Hematopoietic multipotent progenitor cell treated with erythropoietin and hydrocortisone succinate and interleukin-3 and kit ligand, for 6 days (in vitro differentiated cells): ENCODE measurements around the gene AIM2.
"Not testable (repeated sequence)": the region's sequence is repeated elsewhere in the genome, so short reads cannot be mapped to it uniquely, and the experiment has no call there.

Experiments
- DNase-seq: peaks from one replicate; pipeline ENCODE4 v3.0.0-alpha.2; 2015

The AIM2 gene

GRCh38 chr1:159077120-159077961 lies 775 bp upstream of the AIM2 start:
- DNase-seq, result peak; percentile 51

GRCh38 chr1:159071970-159072582 lies 4.5 kb downstream of the AIM2 start:
- peak; percentile 84 for DNase-seq

- no peak for DNase-seq
Observed at GRCh38 chr1:159068886-159069285, 7.7 kb downstream of the AIM2 start.

GRCh38 chr1:159067699-159068621 lies 8.6 kb downstream of the AIM2 start:
- peak; percentile 61 for DNase-seq

GRCh38 chr1:159066108-159066507 lies 10.5 kb downstream of the AIM2 start:
- DNase-seq, result no peak

- DNase-seq, result no peak
Observed at GRCh38 chr1:159065106-159065505, 11.5 kb downstream of the AIM2 start.

- DNase-seq, result no peak
Observed at GRCh38 chr1:159058751-159059150, 17.8 kb downstream of the AIM2 start.

- no peak for DNase-seq
Observed at GRCh38 chr1:159056069-159056698, 20.4 kb downstream of the AIM2 start.

- DNase-seq, result peak; percentile 43
Observed at GRCh38 chr1:159055181-159055641, 21.4 kb downstream of the AIM2 start.

GRCh38 chr1:159054427-159054826 lies 22.1 kb downstream of the AIM2 start:
- DNase-seq, result no peak

- no peak for DNase-seq
Observed at GRCh38 chr1:159051436-159051835, 25.1 kb downstream of the AIM2 start.

- DNase-seq, result not testable (repeated sequence)
Observed at GRCh38 chr1:159046486-159046885, 30.1 kb downstream of the AIM2 start.

- DNase-seq, result no peak
Observed at GRCh38 chr1:159040893-159041724, 35.5 kb downstream of the AIM2 start.

- DNase-seq, result no peak
Observed at GRCh38 chr1:159040206-159040605, 36.4 kb downstream of the AIM2 start.

- DNase-seq, result no peak
Observed at GRCh38 chr1:159030877-159031447, 45.6 kb downstream of the AIM2 start.

GRCh38 chr1:159030311-159030710 lies 46.3 kb downstream of the AIM2 start:
- no peak for DNase-seq

GRCh38 chr1:159026841-159027240 lies 49.7 kb downstream of the AIM2 start:
- DNase-seq, result not testable (repeated sequence)

- DNase-seq, result no peak
Observed at GRCh38 chr1:159025043-159025442, 51.5 kb downstream of the AIM2 start.

- no peak for DNase-seq
Observed at GRCh38 chr1:159023723-159024122, 52.8 kb downstream of the AIM2 start.

GRCh38 chr1:159015440-159015909 lies 61.1 kb downstream of the AIM2 start:
- DNase-seq, result peak; percentile 86

GRCh38 chr1:159014851-159015250 lies 61.7 kb downstream of the AIM2 start:
- no peak for DNase-seq
